Measurements from ENCODE around the gene GALNT9. TPM values are rescaled to one million over a fixed set of nuclear protein-coding genes. Genes with fewer than 3 reads are reported as not detected.

The GALNT9 gene
- total RNA-seq, 2 donors from 2014 or later, result not detected

GRCh38 chr12:132354982-132355680 is 25.7 kb upstream of the GALNT9 start:
- no peak overlapping the region for H3K27ac Mint-ChIP-seq
- H3K4me1 Mint-ChIP-seq, result no peaks in the 10 kb centered on the region
- no peak for DNase-seq

GRCh38 chr12:132354211-132354981 is 25.0 kb upstream of the GALNT9 start:
- ATAC-seq, result no peak
- H3K27ac Mint-ChIP-seq, result no peak overlapping the region
- no peak for DNase-seq
- no peaks in the 10 kb centered on the region for H3K4me1 Mint-ChIP-seq
- no peaks in the 10 kb centered on the region for H3K27me3 Mint-ChIP-seq
- no peaks in the 10 kb centered on the region for H3K9me3 ChIP-seq (ENCODE audit: control insufficient read depth, low read length, poor library complexity, severe bottlenecking)
- no peaks in the 10 kb centered on the region for H3K36me3 Mint-ChIP-seq (ENCODE audit: low read depth)
- H3K4me3 Mint-ChIP-seq, result no peak overlapping the region

More at GRCh38 chr12:132354982-132355680, 25.7 kb upstream of the GALNT9 start:
- H3K4me3 Mint-ChIP-seq, result no peak overlapping the region
- no peaks in the 10 kb centered on the region for H3K36me3 Mint-ChIP-seq (ENCODE audit: low read depth)
- no peaks in the 10 kb centered on the region for H3K27me3 Mint-ChIP-seq
- ATAC-seq, result no peak
- no peaks in the 10 kb centered on the region for H3K9me3 ChIP-seq (ENCODE audit: control insufficient read depth, low read length, poor library complexity, severe bottlenecking)

- no peak for ATAC-seq
- H3K9me3 ChIP-seq (ENCODE audit: control insufficient read depth, low read length, poor library complexity, severe bottlenecking), result no peaks in the 10 kb centered on the region
- DNase-seq, result no peak
- H3K4me3 Mint-ChIP-seq, result no peak overlapping the region
- H3K4me1 Mint-ChIP-seq, result no peaks in the 10 kb centered on the region
- H3K36me3 Mint-ChIP-seq (ENCODE audit: low read depth), result no peaks in the 10 kb centered on the region
- H3K27me3 Mint-ChIP-seq, result no peaks in the 10 kb centered on the region
- H3K27ac Mint-ChIP-seq, result no peak overlapping the region
Measured at GRCh38 chr12:132353811-132354210, 24.4 kb upstream of the GALNT9 start.

- Mint-ChIP-seq H3K27ac (no peak overlapping the region), H3K36me3 (ENCODE audit: low read depth) (no peaks in the 10 kb centered on the region), H3K4me1 (no peaks in the 10 kb centered on the region), H3K4me3 (no peak overlapping the region), H3K27me3 (no peaks in the 10 kb centered on the region)
- DNase-seq (no peak), ATAC-seq (no peak)
- H3K9me3 ChIP-seq (ENCODE audit: control insufficient read depth, low read length, poor library complexity, severe bottlenecking), result no peaks in the 10 kb centered on the region
Measured at GRCh38 chr12:132352896-132353800, 23.8 kb upstream of the GALNT9 start.

GRCh38 chr12:132351751-132352495 is 22.5 kb upstream of the GALNT9 start:
- ATAC-seq (no peak), DNase-seq (no peak)
- H3K36me3 Mint-ChIP-seq (ENCODE audit: low read depth), result no peaks in the 10 kb centered on the region
- no peak overlapping the region for H3K27ac Mint-ChIP-seq
- H3K27me3 Mint-ChIP-seq, result no peaks in the 10 kb centered on the region
- no peaks in the 10 kb centered on the region for H3K4me1 Mint-ChIP-seq
- H3K9me3 ChIP-seq (ENCODE audit: control insufficient read depth, low read length, poor library complexity, severe bottlenecking), result no peaks in the 10 kb centered on the region
- no peak overlapping the region for H3K4me3 Mint-ChIP-seq

GRCh38 chr12:132349501-132350131 is 20.2 kb upstream of the GALNT9 start:
- H3K9me3 ChIP-seq (ENCODE audit: control insufficient read depth, low read length, poor library complexity, severe bottlenecking), result no peaks in the 10 kb centered on the region
- Mint-ChIP-seq H3K4me1 (no peaks in the 10 kb centered on the region), H3K27ac (no peak overlapping the region), H3K4me3 (no peak overlapping the region), H3K36me3 (ENCODE audit: low read depth) (no peaks in the 10 kb centered on the region), H3K27me3 (no peaks in the 10 kb centered on the region)
- DNase-seq (no peak), ATAC-seq (no peak)

GRCh38 chr12:132348176-132348575 is 18.8 kb upstream of the GALNT9 start:
- no peaks in the 10 kb centered on the region for H3K9me3 ChIP-seq (ENCODE audit: control insufficient read depth, low read length, poor library complexity, severe bottlenecking)
- peaks cover 5% of the 10 kb centered on the region for H3K27me3 Mint-ChIP-seq
- DNase-seq (no peak), ATAC-seq (no peak)
- no peak overlapping the region for H3K4me3 Mint-ChIP-seq
- H3K27ac Mint-ChIP-seq, result no peak overlapping the region
- H3K36me3 Mint-ChIP-seq (ENCODE audit: low read depth), result no peaks in the 10 kb centered on the region
- peaks cover under 1% of the 10 kb centered on the region for H3K4me1 Mint-ChIP-seq

- no peak for ATAC-seq
- H3K9me3 ChIP-seq (ENCODE audit: control insufficient read depth, low read length, poor library complexity, severe bottlenecking), result no peaks in the 10 kb centered on the region
- H3K27me3 Mint-ChIP-seq, result peaks cover 5% of the 10 kb centered on the region
- no peak for DNase-seq
- no peak overlapping the region for H3K27ac Mint-ChIP-seq
- H3K4me1 Mint-ChIP-seq, result peaks cover 8% of the 10 kb centered on the region
- no peaks in the 10 kb centered on the region for H3K36me3 Mint-ChIP-seq (ENCODE audit: low read depth)
- H3K4me3 Mint-ChIP-seq, result no peak overlapping the region
Measured at GRCh38 chr12:132347176-132347855, 17.9 kb upstream of the GALNT9 start.

- ATAC-seq (no peak), DNase-seq (no peak)
- no peaks in the 10 kb centered on the region for H3K9me3 ChIP-seq (ENCODE audit: control insufficient read depth, low read length, poor library complexity, severe bottlenecking)
- Mint-ChIP-seq H3K27me3 (peaks cover 5% of the 10 kb centered on the region), H3K36me3 (ENCODE audit: low read depth) (no peaks in the 10 kb centered on the region), H3K27ac (no peak overlapping the region), H3K4me1 (peaks cover 8% of the 10 kb centered on the region), H3K4me3 (no peak overlapping the region)
Measured at GRCh38 chr12:132346471-132347175, 17.2 kb upstream of the GALNT9 start.

GRCh38 chr12:132345561-132346200 is 16.3 kb upstream of the GALNT9 start:
- no peaks in the 10 kb centered on the region for H3K9me3 ChIP-seq (ENCODE audit: control insufficient read depth, low read length, poor library complexity, severe bottlenecking)
- peaks cover 7% of the 10 kb centered on the region for H3K27me3 Mint-ChIP-seq
- H3K4me3 Mint-ChIP-seq, result no peak overlapping the region
- ATAC-seq (no peak), DNase-seq (no peak)
- no peak overlapping the region for H3K27ac Mint-ChIP-seq
- H3K4me1 Mint-ChIP-seq, result peaks cover 8% of the 10 kb centered on the region
- H3K36me3 Mint-ChIP-seq (ENCODE audit: low read depth), result no peaks in the 10 kb centered on the region

GRCh38 chr12:132345126-132345525 is 15.7 kb upstream of the GALNT9 start:
- no peak for ATAC-seq
- H3K9me3 ChIP-seq (ENCODE audit: control insufficient read depth, low read length, poor library complexity, severe bottlenecking), result no peaks in the 10 kb centered on the region
- Mint-ChIP-seq H3K4me1 (peaks cover 8% of the 10 kb centered on the region), H3K36me3 (ENCODE audit: low read depth) (no peaks in the 10 kb centered on the region), H3K4me3 (no peak overlapping the region), H3K27me3 (peaks cover 9% of the 10 kb centered on the region), H3K27ac (no peak overlapping the region)
- DNase-seq, result no peak
